OCI-LY1 (cell line): ENCODE measurements around the gene MAP4K3.

Source experiments
- EZH2 ChIP-seq: fragments of 200-600 bp; sonication (generic), shearing (Covaris generic); IDR thresholded peaks from 2 replicates; pipeline ENCODE4 v1.8.0; 2017; ENCODE audit warnings: borderline replicate concordance, mixed run types, mild to moderate bottlenecking, antibody characterized with exemption, low read length, moderate library complexity, mixed read lengths
- TF ChIP-seq, protein P1 (sequence below): fragments of 200-600 bp; sonication (generic), shearing (Covaris generic); IDR thresholded peaks from 2 replicates; pipeline ENCODE4 v1.5.1; 2017; ENCODE audit warnings: mild to moderate bottlenecking, antibody characterized with exemption, low read length, moderate library complexity, mixed read lengths

DNA sequence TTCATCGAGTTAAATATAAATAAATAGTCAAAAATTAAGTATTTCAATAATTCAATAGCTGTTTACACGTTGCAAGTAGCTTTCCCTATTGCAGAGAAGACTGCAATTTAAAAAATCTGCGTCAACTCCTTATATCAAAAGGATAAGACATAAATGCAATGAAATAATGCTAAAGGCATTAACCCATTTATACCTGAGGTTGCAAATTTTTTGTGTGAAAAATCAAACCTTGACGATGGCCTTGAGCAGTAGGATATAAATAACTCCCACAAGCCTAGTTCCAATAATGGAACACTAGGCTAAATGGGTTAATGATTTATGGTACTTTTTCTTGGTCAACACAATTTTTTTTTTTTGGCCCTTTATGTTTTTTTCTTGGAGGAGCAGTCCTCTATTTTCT, 116.9 kb downstream of the MAP4K3 start:
- TF ChIP-seq, protein P1, sequence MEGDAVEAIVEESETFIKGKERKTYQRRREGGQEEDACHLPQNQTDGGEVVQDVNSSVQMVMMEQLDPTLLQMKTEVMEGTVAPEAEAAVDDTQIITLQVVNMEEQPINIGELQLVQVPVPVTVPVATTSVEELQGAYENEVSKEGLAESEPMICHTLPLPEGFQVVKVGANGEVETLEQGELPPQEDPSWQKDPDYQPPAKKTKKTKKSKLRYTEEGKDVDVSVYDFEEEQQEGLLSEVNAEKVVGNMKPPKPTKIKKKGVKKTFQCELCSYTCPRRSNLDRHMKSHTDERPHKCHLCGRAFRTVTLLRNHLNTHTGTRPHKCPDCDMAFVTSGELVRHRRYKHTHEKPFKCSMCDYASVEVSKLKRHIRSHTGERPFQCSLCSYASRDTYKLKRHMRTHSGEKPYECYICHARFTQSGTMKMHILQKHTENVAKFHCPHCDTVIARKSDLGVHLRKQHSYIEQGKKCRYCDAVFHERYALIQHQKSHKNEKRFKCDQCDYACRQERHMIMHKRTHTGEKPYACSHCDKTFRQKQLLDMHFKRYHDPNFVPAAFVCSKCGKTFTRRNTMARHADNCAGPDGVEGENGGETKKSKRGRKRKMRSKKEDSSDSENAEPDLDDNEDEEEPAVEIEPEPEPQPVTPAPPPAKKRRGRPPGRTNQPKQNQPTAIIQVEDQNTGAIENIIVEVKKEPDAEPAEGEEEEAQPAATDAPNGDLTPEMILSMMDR: no peak
- no peak for TF ChIP-seq EZH2
